Natural killer cell (primary cell): ENCODE measurements around the gene PRSS56. TPM values are rescaled to one million over a fixed set of nuclear protein-coding genes. Genes with fewer than 3 reads are reported as not detected.
A peak's percentile ranks its signal among the peaks of the same experiment; 100 is the strongest.

ENCODE experiments used
- ATAC-seq, 3 donors: fragments of 150-1000 bp in 2 of 3; fragments of 200-7000 bp in 1 of 3; cut with Tn5 transposase; 1 replicate in 1 of 3; 2 replicates in 2 of 3; pipeline ENCODE4 v1.10.0; 2021; ENCODE audit warnings: mild to moderate bottlenecking in 2 of 3, moderate library complexity in 2 of 3
- DNase-seq, 2 donors: peaks; one replicate each; pipeline versions ENCODE4 v3.0.0 to v3.0.0-alpha.2; 2013 to 2021; ENCODE audit warnings: mixed read lengths in 1 of 2
- H3K27ac ChIP-seq: one replicate; pipeline ENCODE4 v1.5.1; 2013; ENCODE audit warnings: mild to moderate bottlenecking, low read length
- H3K27me3 ChIP-seq: one replicate; pipeline ENCODE4 v1.6.1; 2013; ENCODE audit warnings: low read length; ENCODE audit not compliant: control insufficient read depth, insufficient read depth
- H3K36me3 ChIP-seq: one replicate; pipeline ENCODE4 v1.6.1; 2013; ENCODE audit warnings: low read length; ENCODE audit not compliant: control insufficient read depth, insufficient read depth
- H3K4me1 ChIP-seq: one replicate; pipeline ENCODE4 v1.6.1; 2013; ENCODE audit warnings: low read length; ENCODE audit not compliant: control insufficient read depth, insufficient read depth
- H3K4me3 ChIP-seq: one replicate; pipeline ENCODE4 v1.5.1; 2013; ENCODE audit warnings: low read length
- H3K9me3 ChIP-seq: one replicate; pipeline ENCODE4 v1.6.1; 2013; ENCODE audit warnings: low read length; ENCODE audit not compliant: control insufficient read depth, insufficient read depth
- H3K27ac Mint-ChIP-seq, 2 donors: one replicate each; pipeline ENCODE4 v1.8.0; 2022; ENCODE audit warnings: mild to moderate bottlenecking in 2 of 2, mixed read lengths in 2 of 2, moderate library complexity in 1 of 2
- H3K27me3 Mint-ChIP-seq, 2 donors: one replicate each; pipeline ENCODE4 v1.8.0; 2022; ENCODE audit warnings: low read depth in 2 of 2, mixed read lengths in 2 of 2
- H3K36me3 Mint-ChIP-seq: one replicate; pipeline ENCODE4 v1.8.0; 2022; ENCODE audit warnings: mixed read lengths
- H3K4me1 Mint-ChIP-seq, 2 donors: one replicate each; pipeline ENCODE4 v1.8.0; 2022; ENCODE audit warnings: mixed read lengths in 2 of 2
- H3K4me3 Mint-ChIP-seq: one replicate; pipeline ENCODE4 v1.8.0; 2022; ENCODE audit warnings: mild to moderate bottlenecking, moderate library complexity, mixed read lengths
- H3K9me3 Mint-ChIP-seq, 2 donors: one replicate each; pipeline ENCODE4 v1.8.0; 2022; ENCODE audit warnings: mixed read lengths in 2 of 2
- CTCF ChIP-seq: fragments of 200-600 bp; IDR thresholded peaks from one replicate; pipeline ENCODE4 v1.8.0; 2022; ENCODE audit warnings: antibody characterized with exemption
- WGBS: methylation state at CpG from one replicate; pipeline ENCODE4 v1.1.7; 2013; ENCODE audit warnings: missing lambda C conversion rate; ENCODE audit not compliant: insufficient coverage; 5-methylcytosine and 5-hydroxymethylcytosine counted together
- intact Hi-C: fragments of 100-400 bp; cut with micrococcal nuclease; formaldehyde crosslinking; loops from one replicate; pipeline ENCODE4 v1.14.2; 2022
- total RNA-seq, 4 donors: library from RNA; stranded (reverse); fragments of 120-200 nt in 1 of 4; gene quantifications; one replicate each; pipeline versions ENCODE4 v1.2.3 to v1.2.4, GENCODE V29; 2013 to 2022

The PRSS56 gene
- total RNA-seq, 3 donors from 2014 or later (not counting 1 experiment from before 2014, with no cell fraction given), result not detected

GRCh38 chr2:232488721-232489300 lies 31.4 kb upstream of the PRSS56 start:
- Histone ChIP-seq H3K36me3 (no peaks in the 10 kb centered on the region), H3K27ac (no peak overlapping the region), H3K9me3 (no peaks in the 10 kb centered on the region), H3K27me3 (peaks cover 8% of the 10 kb centered on the region), H3K4me1 (peaks cover 6% of the 10 kb centered on the region), H3K4me3 (no peak overlapping the region)
- H3K27ac Mint-ChIP-seq, result no peak overlapping the region
- H3K4me1 Mint-ChIP-seq, result peaks cover 4 to 5% of the 10 kb centered on the region in 2 donors
- intact Hi-C loops, result no loop called here
- H3K36me3 Mint-ChIP-seq, result no peaks in the 10 kb centered on the region
- TF ChIP-seq CTCF, result no peak
- no peaks in the 10 kb centered on the region for H3K9me3 Mint-ChIP-seq
- DNase-seq, result no peak
- no peak for ATAC-seq
- peak overlapping the region; percentile 31 for H3K4me3 Mint-ChIP-seq
- peaks cover 28 to 33% of the 10 kb centered on the region in 2 donors for H3K27me3 Mint-ChIP-seq
- WGBS, result 91% methylated on average over 4 of the region's 5 CpGs

- no peak for TF ChIP-seq CTCF
- Mint-ChIP-seq H3K36me3 (no peaks in the 10 kb centered on the region), H3K9me3 (no peaks in the 10 kb centered on the region), H3K4me3 (no peak overlapping the region), H3K27me3 (peaks cover 28 to 33% of the 10 kb centered on the region in 2 donors), H3K4me1 (peaks cover 4 to 5% of the 10 kb centered on the region in 2 donors), H3K27ac (no peak overlapping the region)
- Histone ChIP-seq H3K4me1 (peaks cover 6% of the 10 kb centered on the region), H3K9me3 (no peaks in the 10 kb centered on the region), H3K36me3 (no peaks in the 10 kb centered on the region), H3K4me3 (no peak overlapping the region), H3K27ac (no peak overlapping the region), H3K27me3 (peaks cover 6% of the 10 kb centered on the region)
- 77% methylated on average over 8 of the region's 9 CpGs for WGBS
- intact Hi-C loops, result no loop called here
- no peak for DNase-seq
- ATAC-seq, result no peak
Observed at GRCh38 chr2:232489516-232490220, 30.5 kb upstream of the PRSS56 start.

GRCh38 chr2:232490221-232491138 lies 29.7 kb upstream of the PRSS56 start:
- TF ChIP-seq CTCF, result no peak
- 81% methylated on average over 30 of the region's 30 CpGs for WGBS
- DNase-seq, result no peak

More at GRCh38 chr2:232490221-232491138, 29.7 kb upstream of the PRSS56 start:
- no peak overlapping the region for H3K4me3 Mint-ChIP-seq
- peaks cover 6% of the 10 kb centered on the region for H3K4me1 ChIP-seq
- intact Hi-C loops, result no loop called here
- no peak overlapping the region for H3K27ac ChIP-seq
- H3K36me3 Mint-ChIP-seq, result no peaks in the 10 kb centered on the region
- peaks cover 6% of the 10 kb centered on the region for H3K27me3 ChIP-seq
- no peak overlapping the region for H3K4me3 ChIP-seq
- H3K27me3 Mint-ChIP-seq, result peaks cover 23 to 28% of the 10 kb centered on the region in 2 donors
- H3K4me1 Mint-ChIP-seq, result peaks cover 4 to 5% of the 10 kb centered on the region in 2 donors
- no peak overlapping the region for H3K27ac Mint-ChIP-seq
- no peaks in the 10 kb centered on the region for H3K9me3 ChIP-seq
- no peak for ATAC-seq
- no peaks in the 10 kb centered on the region for H3K36me3 ChIP-seq
- H3K9me3 Mint-ChIP-seq, result no peaks in the 10 kb centered on the region
